DMS 273 (cell line): ENCODE results near the gene TRPV5.
A peak's percentile ranks its signal among the peaks of the same experiment; 100 is the strongest.

Experiments used
- DNase-seq: peaks from one replicate; lab custom pipeline; 2025; ENCODE audit not compliant: unreplicated experiment; lab: John Stamatoyannopoulos, UW

The TRPV5 gene

GRCh38 chr7:142910481-142910880 lies 23.1 kb downstream of the TRPV5 start:
- DNase-seq = no peak

- no peak for DNase-seq
Measured at GRCh38 chr7:142910031-142910433, 23.5 kb downstream of the TRPV5 start.

- peak; percentile 17 for DNase-seq
Measured at GRCh38 chr7:142908921-142909890, 24.3 kb downstream of the TRPV5 start.

- no peak for DNase-seq
Measured at GRCh38 chr7:142908290-142908689, 25.3 kb downstream of the TRPV5 start.

- DNase-seq = no peak
Measured at GRCh38 chr7:142906643-142907042, 26.9 kb downstream of the TRPV5 start.

GRCh38 chr7:142905759-142906158 lies 27.8 kb downstream of the TRPV5 start:
- no peak for DNase-seq

- no peak for DNase-seq
Measured at GRCh38 chr7:142904128-142904527, 29.4 kb downstream of the TRPV5 start.

GRCh38 chr7:142901426-142902259 lies 31.9 kb downstream of the TRPV5 start:
- DNase-seq = no peak

- DNase-seq = no peak
Measured at GRCh38 chr7:142899661-142900060, 33.9 kb downstream of the TRPV5 start.

- DNase-seq = no peak
Measured at GRCh38 chr7:142898377-142899170, 35.0 kb downstream of the TRPV5 start.

GRCh38 chr7:142897691-142898090 lies 35.9 kb downstream of the TRPV5 start:
- DNase-seq = no peak

GRCh38 chr7:142896741-142897379 lies 36.7 kb downstream of the TRPV5 start:
- DNase-seq = no peak

- DNase-seq = no peak
Measured at GRCh38 chr7:142896151-142896550, 37.4 kb downstream of the TRPV5 start.

- DNase-seq = no peak
Measured at GRCh38 chr7:142894985-142895593, 38.5 kb downstream of the TRPV5 start.

GRCh38 chr7:142894112-142894984 lies 39.2 kb downstream of the TRPV5 start:
- no peak for DNase-seq

GRCh38 chr7:142892951-142893350 lies 40.6 kb downstream of the TRPV5 start:
- DNase-seq = no peak

- no peak for DNase-seq
Measured at GRCh38 chr7:142891490-142892082, 42.0 kb downstream of the TRPV5 start.

GRCh38 chr7:142890874-142891485 lies 42.6 kb downstream of the TRPV5 start:
- no peak for DNase-seq
